HG03103 (cell line): ENCODE data around the gene FAM181A.

ENCODE experiments used
- ATAC-seq: cut with Tn5 transposase; IDR thresholded peaks from one replicate; pipeline ENCODE4 v1.9.1; 2021; ENCODE audit warnings: low read depth; ENCODE audit not compliant: unreplicated experiment

Gene FAM181A

DNA sequence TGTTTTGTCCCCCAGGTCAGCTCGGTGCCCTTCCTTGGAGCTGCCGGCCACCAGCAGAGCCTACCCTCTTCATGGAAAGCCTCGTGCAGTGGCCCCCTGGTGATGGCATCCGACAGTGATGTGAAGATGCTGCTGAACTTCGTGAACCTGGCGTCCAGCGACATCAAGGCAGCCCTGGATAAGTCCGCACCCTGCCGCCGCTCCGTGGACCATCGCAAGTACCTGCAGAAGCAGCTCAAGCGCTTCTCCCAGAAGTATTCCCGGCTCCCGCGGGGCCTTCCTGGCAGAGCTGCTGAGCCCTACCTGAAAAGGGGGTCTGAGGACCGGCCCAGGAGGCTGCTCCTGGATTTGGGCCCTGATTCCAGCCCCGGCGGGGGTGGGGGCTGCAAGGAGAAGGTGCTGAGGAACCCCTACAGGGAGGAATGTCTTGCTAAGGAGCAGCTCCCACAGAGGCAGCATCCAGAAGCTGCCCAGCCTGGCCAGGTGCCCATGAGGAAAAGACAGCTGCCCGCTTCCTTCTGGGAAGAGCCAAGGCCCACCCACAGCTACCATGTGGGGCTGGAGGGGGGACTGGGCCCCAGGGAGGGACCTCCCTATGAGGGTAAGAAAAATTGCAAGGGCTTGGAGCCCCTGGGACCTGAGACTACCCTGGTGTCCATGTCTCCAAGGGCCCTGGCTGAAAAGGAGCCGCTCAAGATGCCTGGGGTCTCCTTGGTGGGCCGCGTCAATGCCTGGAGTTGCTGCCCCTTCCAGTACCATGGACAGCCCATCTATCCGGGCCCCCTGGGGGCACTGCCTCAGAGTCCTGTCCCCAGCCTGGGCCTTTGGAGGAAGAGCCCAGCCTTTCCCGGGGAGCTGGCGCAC lies 1.3 kb downstream of the FAM181A start:
- ATAC-seq = no peak

DNA sequence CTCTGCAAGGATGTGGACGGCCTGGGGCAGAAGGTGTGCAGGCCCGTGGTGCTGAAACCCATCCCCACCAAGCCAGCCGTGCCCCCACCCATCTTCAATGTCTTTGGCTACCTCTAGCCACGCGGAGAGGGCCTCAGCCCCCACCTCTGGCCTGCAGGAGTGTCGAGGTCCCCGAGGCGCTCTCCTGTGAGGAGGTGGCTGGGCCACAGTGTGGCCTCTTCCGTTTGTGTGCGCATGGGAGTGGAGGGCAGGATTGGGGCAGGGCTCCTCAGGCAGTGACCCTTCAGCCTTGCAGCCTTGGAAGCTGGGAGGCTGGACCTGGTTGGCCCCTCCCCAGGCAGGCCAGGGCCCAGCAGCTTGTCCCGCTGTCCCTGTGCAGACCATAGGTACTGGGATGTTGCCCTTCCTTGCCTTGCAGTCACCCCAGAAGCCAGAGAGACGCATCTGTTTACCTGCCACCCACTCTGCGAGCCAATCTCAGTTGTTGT lies 1.9 kb downstream of the FAM181A start:
- ATAC-seq = no peak

GRCh38 chr14:93929657-93930056 lies 2.5 kb downstream of the FAM181A start:
- ATAC-seq = no peak

DNA sequence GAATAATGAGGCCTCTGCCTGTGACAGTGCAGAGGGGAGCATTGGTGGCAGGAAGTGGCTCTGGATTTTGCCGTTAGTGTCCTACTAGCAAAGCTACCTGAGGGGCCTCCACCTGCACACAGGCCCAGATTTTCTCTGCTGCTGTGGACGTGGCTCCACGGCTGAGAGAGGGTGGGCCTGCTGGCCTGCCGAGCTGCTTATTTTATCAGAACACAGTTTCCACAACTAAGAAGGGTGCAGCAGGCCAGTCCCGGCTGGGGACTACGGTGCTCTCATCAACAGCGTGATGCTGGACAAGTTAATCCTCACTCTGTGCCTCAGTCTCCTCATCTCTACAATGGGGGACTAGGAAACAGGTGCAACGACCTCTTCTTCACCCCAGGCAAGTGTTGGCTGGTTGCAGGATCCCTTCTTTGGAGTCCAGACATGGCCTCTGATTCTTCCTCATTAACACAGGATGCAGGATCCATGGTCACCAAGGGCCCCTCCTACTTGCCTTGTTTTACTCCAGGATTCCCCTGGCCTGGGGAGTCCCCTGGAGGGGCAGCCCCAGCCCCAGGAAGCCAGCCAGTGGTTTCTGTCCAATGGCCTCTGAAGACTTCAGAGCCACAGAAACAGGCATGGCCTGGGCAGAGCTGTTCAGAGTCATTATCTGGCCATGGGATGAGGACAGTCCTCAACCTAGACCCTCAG lies 3.3 kb downstream of the FAM181A start:
- no peak for ATAC-seq

DNA sequence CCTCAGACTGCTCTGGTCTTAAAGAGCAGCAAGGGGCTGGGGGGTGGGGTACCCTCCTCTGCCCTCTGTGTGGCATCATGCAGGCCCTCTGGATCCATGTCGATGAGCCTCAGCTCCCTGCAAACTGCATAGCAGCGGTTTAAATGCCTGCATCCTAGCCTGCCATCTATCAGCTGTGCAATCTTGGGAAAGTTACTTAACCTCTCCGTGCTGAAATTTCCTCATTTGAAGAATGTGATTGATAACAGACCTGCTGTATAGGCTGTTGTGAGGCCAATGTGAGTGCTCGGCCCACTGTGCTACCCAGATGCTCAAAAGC lies 3.8 kb downstream of the FAM181A start:
- no peak for ATAC-seq

DNA sequence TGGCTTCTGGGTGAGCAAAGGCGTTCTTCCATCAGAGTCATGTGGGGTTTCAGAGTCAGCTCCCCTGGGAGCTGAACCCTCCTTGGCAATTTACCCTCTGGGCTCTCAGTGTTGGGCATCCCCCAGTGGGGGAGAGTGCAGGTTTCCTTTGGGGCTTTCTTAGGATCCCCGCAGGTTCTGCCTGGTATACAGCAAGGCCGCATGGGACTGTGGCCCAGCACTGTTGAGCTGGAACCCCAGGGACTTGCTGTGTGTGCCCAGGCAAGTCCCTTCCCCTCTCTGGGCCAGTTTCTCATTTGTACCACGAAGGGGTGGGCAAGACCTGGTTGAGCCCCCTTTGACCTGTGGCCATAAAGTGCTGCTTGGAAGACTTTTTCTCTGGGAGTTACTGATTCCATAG lies 5.5 kb downstream of the FAM181A start:
- ATAC-seq = no peak

- no peak for ATAC-seq
These were observed 8.1 kb downstream of the FAM181A start for GRCh38 chr14:93935213-93935612.

DNA sequence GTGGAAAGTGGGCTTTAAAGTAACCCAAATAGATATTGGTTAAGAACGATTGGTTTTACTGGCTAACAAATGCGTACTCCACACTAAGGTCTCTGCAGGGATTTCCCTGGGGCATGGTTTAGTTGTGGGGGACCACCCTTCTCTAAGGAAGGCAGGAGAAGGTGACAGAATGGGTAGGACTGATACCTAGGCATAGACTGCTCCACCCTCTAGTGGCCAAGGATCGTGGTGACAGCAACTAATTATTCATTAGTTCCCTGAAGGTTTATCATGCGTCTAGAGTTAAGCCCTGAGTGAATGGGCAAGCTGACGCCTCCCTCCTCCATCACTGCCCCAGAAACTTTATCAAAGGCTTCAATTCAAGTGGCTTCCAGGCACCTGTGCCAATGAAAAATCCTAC lies 9.1 kb downstream of the FAM181A start:
- ATAC-seq = no peak

- ATAC-seq = no peak
These were observed 9.8 kb downstream of the FAM181A start for GRCh38 chr14:93936926-93937325.

GRCh38 chr14:93937519-93937918 lies 10.4 kb downstream of the FAM181A start:
- ATAC-seq = no peak

GRCh38 chr14:93938751-93939303 lies 11.7 kb downstream of the FAM181A start:
- ATAC-seq = no peak

GRCh38 chr14:93939304-93940229 lies 12.4 kb downstream of the FAM181A start:
- ATAC-seq = peak; percentile 93

GRCh38 chr14:93940437-93940836 lies 13.3 kb downstream of the FAM181A start:
- ATAC-seq = no peak

DNA sequence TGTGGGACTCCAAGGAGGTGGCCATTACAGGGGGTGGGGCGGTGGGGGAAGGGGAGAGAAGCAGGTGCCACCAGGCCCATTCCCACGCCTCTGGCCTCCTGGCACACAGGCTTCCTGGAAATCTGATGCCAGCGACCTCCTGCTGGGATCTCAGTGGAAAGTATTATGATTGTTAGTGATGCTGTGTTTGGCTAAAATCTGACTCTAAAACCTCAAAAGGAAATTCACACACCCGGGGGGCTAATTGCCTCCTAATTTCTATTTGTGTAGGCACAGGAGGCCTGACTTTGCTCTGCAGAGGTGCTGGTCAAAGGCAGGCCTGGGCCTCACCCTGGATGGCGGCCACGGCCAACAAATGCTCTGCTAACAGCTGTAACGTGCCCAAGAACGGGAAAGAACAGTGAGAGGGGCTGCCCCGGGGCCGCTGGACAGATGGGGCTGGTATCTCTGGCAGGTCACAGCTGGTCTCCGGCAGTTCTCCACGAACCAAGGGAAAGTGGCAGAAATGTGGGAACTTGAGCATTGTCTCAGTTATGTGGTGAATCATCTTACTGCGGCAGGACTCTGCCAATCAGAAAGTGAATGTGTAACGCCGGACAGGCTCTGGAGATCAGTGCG lies 14.3 kb downstream of the FAM181A start:
- no peak for ATAC-seq

GRCh38 chr14:93943052-93943451 lies 15.9 kb downstream of the FAM181A start:
- no peak for ATAC-seq

GRCh38 chr14:93943930-93944329 lies 16.8 kb downstream of the FAM181A start:
- no peak for ATAC-seq

- ATAC-seq = no peak
These were observed 17.4 kb downstream of the FAM181A start for GRCh38 chr14:93944348-93945069.

DNA sequence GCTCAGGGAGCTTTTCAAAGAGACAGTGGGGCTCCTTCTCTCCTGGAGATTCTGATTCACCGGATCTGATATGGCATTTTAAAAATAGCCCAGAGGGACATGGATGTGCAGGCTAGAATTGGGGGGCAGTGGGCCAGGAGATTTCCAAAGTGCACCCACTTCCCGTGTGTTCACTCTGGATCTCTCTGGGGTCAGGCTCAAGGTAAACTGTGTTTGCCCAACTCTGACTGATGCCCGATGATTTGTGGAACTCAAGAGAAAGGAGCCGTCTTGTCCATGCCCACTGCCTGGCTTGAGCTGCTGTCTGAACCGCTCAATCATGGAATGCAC lies 17.9 kb downstream of the FAM181A start:
- no peak for ATAC-seq

DNA sequence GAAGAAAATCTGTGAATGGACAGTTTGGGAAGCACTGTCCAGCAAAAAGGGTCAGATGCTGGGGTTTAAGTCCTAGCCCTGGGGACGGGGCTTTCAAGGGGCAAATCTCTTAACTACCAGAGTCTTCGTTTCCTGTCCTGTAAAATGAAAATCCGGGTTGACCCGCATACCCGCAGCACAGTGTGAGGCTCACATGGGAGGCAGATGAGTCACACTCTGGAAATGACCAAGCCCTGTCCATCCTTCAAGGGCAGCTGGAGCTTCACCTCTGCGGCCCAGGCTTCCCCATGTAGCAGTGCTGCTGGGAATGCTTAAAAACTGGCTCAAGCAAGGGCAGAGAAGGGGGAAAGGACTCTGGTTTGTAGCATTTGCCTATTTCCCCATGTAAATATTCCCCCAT lies 19.0 kb downstream of the FAM181A start:
- ATAC-seq = no peak
